GM21526 (cell line): ENCODE data around the gene ENPP7.

ENCODE experiments used
- ATAC-seq: cut with Tn5 transposase; IDR thresholded peaks from one replicate; pipeline ENCODE4 v1.9.1; 2021; ENCODE audit warnings: moderate library complexity; ENCODE audit not compliant: unreplicated experiment, low FRiP score

The ENPP7 gene

DNA sequence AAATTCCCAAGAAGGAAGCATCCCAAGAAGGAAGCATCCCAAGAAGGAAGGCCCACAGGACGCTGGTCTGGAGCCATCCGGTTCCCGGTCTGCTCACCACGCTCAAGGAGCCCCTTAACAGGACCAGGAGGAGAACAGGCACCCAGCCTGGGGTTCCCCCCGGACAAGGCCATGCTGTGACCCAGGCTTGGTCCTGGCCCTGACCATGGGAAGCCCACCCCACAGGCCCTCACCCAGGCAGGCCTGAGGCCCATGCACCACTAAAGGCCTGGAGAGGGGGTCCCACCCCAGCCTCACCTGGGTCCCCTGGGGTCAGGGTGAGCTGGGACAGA lies 340 bp upstream of the ENPP7 start:
- ATAC-seq: no peak

DNA sequence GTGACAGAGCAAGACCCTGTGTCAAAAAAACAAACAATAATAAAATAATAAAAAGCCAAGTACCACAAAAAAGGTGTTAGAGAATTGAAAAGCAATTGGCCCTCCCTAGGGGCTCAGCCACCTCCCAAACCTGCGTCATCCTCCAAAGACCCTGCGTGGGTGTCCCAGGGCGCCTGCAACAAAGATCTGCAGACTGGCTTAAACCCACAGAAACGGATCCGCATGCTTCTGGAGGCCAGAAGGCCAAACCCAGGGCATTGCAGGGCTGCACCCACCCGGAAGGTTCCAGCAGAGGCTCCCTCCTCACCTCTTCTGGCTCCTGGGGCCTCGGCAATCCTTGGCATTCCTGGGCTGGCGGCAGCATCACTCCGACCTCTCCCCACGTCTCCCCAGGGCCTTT lies 1.5 kb downstream of the ENPP7 start:
- no peak for ATAC-seq

DNA sequence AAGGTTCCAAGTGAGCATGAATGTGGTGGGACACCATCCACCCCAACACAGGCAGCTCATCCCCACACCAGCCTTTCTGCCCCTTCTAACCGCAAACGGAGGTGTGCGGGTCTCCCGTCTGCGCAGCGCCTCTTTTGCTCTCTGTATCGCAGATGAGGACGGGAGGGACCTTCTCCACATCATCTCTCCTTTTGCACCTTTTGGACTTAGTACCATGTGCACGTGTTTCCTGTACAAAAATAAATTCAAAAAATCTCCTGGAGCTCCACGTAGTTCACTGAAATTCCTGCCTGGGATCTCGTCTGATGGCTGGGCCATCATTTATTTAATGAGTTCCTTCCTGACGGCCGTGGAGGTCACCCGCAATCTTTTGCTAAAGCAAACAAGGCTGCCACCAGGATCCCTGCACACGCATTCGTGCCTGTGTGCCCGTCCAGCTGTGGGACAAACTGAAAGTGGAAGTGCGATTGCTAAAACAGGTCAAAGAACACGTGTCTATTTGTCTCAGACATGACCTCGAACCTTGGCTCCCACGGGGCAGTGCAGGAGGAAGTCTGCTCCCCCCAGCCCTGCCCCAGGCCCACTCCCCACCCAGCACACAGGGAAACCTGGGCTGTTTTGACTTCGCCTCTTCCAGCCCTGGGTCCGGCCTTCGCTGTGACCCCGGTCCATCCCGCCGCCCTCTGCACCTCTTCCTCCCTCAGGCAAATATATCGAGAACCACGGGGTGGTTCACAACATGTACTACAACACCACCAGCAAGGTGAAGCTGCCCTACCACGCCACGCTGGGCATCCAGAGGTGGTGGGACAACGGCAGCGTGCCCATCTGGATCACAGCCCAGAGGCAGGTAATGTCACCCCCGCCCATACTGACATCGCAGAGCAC lies 2.3 kb downstream of the ENPP7 start:
- no peak for ATAC-seq

DNA sequence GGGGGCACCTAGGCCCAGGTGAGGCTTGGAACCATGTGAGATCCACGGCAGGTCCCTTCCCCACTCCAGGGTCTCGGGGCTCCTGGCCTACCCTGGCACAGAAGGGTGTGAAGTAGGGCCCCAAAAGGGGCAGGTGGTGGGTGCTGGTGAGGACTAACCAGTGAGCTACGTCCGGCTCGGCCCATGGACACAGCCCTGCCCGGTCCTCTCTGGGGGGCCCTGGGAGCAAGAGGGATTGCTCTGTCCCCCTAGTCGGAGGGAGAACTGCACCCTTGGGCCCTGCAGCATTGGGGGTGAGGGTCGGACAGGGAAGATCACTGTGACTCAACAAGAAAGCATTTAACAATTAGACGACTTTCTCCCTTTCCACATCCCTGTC lies 2.9 kb downstream of the ENPP7 start:
- no peak for ATAC-seq

DNA sequence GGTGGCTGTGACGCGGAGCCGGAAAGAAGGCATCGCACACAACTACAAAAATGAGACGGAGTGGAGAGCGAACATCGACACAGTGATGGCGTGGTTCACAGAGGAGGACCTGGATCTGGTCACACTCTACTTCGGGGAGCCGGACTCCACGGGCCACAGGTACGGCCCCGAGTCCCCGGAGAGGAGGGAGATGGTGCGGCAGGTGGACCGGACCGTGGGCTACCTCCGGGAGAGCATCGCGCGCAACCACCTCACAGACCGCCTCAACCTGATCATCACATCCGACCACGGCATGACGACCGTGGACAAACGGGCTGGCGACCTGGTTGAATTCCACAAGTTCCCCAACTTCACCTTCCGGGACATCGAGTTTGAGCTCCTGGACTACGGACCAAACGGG lies 4.4 kb downstream of the ENPP7 start:
- no peak for ATAC-seq

DNA sequence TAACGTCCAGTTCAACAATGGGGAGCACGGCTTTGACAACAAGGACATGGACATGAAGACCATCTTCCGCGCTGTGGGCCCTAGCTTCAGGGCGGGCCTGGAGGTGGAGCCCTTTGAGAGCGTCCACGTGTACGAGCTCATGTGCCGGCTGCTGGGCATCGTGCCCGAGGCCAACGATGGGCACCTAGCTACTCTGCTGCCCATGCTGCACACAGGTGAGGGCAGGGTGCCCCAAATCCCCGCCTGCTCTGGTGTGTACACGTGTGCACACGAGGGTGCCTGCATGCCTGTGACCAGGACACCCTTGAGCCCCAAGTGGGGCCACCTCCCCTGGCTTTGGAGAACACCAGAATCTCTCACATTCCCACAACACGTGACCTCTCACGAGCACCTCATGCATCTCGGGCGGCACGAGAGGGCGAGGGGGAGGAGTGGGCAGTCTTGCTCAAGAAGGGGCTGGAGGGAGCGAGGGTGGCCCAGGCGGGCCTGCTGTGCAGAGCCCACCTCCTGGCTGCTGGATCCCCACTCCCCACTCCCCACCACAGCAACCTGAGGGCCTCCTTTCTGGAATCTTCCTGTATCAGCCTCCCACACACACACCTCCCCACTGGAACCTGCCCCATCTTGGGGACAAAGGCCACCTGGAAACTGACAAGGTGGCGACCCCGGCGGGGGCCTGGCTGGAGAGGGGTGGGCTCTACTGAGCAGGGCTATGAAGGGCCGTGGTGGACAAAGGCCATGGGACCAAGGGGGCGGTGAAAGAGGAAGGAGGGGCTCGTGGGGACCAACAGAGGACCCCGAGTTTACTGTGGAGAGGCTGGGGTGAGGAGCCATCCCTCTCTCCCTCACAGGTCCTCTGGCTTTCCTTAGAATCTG lies 6.5 kb downstream of the ENPP7 start:
- ATAC-seq: no peak

DNA sequence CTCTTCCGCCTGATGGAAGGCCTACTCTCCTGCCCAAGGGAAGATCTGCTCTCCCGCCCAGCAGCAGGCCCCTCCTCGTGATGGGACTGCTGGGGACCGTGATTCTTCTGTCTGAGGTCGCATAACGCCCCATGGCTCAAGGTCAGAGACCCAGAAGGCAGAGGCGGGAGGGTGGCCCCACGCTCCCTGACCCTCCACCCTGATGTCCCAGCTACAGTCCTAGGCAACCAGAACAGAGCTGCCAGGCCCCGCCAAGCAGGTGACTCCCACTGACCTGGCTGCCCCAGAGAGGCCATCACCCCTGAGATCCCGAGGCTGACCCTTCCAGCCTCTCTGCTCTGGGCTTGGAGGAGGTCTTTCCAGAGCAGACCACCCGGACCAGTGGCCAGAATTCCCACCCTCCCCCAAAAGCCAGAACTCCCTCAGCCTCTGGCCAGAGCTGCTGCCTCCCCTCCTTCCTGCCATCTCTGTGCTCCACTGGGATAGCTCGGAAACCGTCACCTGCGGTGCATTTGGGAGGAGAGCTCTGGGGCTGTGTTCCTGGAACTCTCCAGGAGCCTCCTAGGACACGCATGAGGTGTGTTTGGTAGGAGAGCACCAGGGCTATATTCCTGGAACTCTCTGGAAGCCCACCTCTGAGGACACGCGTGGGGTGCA lies 7.3 kb downstream of the ENPP7 start:
- no peak for ATAC-seq

DNA sequence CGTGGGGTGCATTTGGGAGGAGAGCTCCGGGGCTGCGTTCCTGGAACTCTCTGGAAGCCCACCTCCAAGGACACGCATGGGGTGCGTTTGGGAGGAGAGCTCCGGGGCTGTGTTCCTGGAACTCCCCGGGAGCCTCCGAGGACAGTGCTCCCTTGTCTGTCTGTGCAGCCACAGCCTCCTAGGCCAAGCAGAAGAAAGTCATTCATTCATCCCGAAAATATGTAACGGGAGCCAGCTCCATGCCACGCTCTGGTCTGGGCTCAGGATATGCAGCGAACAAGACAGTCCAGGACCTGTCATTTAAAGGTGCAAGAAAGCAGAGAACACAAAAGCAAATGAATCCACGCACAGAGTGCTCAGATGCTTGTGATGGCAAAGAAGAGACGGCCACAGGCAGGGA lies 7.9 kb downstream of the ENPP7 start:
- no peak for ATAC-seq

DNA sequence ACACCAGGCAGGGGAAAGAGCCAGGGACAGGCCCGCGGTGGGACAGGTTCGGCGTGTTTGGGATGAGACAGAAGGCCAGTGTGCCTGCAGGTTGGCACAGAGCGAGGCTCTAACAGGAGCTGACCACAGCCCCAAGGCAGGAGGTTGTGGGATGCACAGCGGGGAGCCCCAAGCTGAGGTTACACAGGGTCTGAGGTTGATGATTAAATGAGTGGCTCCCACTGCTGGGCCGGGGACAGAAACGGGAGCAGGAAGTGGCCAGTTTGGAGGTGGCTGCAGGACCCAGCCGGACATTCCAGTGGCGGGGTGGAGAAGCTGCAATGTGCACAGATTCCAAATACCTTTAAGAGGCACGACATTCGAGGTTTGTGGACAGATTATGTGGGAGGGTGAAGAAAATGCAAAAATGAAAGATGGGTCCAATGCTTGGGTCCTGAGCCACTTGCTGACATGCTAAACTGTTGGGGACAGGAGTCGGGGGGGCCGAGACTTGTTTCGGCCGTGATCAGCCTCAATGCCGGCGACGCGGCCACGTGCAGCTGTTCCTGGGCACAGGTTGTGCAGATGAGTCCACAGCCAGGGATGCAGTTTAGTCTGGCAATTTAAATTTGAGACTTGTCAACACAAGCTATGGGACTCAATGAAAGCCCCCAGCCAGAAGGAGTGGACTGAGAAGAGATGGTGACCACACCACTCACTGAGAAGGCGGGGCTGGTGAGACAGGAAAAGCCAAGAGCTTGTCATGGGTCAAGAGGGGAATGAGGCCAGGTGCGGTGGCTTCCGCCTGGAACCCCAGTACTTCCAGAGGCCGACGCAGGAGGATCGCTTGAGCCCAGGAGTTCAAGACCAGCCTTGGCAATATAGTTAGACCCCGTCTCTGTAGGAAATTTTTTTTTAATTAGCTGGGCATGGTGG lies 8.7 kb downstream of the ENPP7 start:
- no peak for ATAC-seq

DNA sequence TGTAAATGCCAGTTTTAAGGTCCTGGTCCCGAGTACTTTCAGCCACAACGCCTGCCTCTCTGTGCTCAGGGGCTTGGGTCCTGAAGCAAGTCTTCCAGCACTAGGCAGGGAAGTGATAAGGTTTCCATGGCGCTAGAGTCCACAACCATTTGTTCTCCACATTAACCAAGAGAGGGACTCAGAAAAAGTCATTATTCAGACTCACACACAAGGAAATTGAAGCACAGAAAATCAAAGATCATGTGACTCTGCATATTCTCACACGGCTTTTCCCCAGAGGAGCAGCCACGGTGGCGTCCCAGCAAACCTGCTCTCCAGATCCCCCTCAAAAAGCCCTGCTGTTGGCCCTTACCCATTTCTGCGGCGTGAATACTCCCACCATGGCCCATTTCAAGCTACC lies 9.7 kb downstream of the ENPP7 start:
- no peak for ATAC-seq

DNA sequence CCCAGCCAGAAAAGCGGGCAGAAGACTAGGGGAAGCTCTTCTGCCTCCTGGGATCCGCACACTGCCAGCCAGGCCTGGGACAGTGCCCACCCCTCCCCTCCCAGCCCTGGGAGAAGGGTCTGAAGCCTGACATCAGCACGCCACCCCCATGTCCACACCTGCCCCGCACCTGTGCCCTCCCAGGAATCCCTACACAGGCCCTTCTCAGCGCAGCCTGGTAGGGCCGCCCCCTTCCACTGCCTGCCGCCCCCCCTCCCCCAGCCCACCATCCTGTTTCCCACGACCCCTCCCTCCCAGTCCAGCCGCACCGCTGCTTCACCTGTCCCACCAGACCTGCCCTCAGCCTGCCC lies 10.6 kb downstream of the ENPP7 start:
- ATAC-seq: no peak

DNA sequence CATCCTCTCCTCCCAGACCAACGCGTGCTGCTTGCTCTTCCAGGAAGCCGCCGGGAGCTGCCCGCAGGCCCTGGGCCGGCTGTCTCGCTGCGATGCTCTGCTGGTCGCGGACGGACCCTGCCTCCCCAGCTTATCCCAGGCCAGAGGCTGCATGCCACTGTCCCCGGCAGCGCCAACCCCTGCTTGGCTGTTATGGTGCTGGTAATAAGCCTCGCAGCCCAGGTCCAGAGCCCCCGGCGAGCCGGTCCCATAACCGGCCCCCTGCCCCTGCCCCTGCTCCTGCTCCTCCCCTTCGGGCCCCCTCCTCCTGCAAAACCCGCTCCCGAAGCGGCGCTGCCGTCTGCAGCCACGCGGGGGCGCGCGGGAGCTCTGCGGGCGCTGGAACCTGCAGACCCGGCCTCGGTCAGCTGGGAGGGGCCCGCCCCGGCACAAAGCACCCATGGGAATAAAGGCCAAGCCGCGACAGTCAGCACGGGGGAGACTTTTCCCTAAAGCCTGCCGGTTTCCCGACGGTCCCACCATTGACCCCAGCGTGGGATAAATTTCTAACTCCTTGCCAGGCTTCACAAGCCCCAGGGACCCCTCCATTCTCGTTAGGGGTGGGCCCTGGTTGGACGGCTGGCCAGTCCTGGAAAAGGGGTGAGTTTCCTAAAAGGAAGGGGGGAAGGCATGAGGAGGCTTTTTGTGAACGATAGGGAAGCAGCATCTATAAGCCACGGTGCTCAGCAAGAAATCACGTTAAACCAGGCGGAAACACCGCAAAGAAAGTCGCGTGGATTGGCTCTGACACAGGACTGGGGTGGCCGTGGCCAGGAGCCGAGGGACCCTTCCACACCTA lies 11.2 kb downstream of the ENPP7 start:
- no peak for ATAC-seq

DNA sequence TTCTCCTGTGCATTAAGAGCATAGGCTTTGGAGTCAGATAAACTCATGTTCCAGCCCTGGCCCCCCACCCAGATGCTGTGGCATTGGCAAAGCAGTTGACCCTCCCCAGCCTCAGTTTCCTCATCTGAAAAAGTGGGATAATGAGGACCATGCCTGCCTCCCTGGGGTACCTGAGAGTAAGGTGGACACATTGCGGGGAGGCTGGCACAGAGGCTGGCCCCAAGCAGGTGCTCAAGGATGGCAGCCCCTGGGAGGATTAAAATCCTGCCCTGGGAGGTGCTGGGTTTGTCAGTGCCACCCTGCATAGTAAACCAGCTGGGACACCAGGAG lies 11.8 kb downstream of the ENPP7 start:
- ATAC-seq: no peak

DNA sequence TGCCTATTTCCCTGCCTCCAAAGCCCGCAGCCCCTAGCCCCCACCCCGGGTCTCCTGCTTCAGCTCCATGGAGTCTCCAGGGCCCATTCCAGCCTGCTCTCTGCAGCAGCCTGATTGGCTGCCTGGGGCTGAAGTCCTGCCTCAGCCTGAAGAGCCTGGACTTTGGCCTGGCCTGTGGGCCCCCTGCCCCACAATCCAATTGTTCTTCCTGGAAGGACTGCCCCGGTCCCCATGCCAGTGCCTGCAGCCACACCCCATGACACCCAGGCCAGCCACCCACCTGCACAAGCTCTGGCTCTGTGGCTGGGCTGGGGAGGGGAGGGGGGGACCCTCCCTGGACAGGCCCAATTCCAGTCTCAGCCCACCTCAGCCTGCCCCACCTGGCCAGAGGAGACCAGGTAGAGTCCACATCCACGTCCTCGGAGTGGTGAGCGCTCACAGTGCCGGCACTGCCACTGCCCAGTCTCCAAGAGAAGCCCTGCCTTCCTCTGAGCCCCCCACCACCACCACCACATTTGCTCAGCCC lies 12.3 kb downstream of the ENPP7 start:
- ATAC-seq: no peak

DNA sequence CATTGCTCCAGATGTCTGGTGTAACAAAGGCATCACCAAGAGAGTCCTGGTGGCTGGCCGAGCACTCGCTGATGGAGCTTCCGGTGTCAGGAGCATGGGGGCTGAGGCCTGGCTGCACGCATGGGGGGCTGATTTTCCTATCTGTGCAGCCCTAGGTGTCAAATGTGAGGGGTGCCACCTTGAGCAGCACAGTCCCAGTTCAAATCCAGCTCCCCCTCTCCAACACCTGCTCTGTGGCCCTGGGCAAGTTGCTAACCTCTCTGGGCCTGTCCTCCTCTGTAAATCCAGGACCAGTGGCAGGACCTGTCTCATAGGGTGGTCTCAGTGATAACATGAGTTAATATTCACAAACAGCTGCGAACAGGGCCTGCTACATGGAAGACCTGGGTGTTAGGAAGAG lies 12.9 kb downstream of the ENPP7 start:
- no peak for ATAC-seq

DNA sequence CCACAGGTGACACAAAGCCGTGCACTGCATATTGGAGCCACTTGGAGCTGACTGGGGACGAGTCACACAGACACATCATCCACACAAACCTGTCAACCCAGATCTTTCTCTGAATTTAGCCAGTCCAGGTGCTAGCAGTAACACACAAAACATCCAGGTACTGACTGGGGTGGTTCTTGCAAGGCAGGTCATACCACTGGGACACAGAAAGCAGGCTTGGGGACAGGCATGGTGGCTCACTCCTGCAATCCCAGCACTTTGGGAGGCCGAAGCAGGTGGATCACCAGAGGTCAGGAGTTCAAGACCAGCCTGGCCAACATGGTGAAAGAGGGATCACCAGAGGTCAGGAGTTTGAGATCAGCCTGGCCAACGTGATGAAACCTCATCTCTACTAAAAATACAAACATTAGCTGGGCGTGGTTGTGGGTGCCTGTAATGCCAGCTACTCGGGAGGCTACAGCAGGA lies 14.9 kb downstream of the ENPP7 start:
- no peak for ATAC-seq

DNA sequence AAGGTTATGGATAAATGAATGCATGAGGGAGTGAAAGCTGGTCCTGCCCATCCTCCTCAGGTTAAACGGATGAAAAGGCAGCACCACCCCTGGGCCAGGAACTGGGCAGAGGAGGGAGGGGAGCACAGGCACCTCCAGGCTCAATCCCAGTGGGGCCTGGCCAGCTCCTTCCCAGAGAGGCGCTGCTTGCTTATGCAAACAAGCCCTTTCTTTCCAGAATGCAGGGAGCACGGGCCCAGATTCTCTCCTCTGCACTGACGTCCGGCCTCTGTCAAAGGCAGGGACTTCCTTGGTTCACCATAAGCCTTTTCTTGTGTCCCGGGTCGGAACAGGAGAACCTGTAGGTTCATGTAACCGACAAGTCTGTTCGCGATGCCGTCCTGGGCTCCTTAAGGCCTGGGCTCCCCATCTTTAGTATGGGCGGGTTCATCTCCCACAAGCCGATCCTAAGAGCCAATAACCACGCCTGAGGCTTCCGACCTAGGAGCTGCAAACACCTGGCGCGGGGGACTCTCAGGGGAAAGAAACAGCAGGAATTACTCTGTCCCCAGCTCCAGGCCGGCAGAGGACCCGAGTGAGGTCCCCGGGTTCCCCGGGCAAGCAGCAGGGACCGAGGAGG lies 16.3 kb downstream of the ENPP7 start:
- no peak for ATAC-seq

DNA sequence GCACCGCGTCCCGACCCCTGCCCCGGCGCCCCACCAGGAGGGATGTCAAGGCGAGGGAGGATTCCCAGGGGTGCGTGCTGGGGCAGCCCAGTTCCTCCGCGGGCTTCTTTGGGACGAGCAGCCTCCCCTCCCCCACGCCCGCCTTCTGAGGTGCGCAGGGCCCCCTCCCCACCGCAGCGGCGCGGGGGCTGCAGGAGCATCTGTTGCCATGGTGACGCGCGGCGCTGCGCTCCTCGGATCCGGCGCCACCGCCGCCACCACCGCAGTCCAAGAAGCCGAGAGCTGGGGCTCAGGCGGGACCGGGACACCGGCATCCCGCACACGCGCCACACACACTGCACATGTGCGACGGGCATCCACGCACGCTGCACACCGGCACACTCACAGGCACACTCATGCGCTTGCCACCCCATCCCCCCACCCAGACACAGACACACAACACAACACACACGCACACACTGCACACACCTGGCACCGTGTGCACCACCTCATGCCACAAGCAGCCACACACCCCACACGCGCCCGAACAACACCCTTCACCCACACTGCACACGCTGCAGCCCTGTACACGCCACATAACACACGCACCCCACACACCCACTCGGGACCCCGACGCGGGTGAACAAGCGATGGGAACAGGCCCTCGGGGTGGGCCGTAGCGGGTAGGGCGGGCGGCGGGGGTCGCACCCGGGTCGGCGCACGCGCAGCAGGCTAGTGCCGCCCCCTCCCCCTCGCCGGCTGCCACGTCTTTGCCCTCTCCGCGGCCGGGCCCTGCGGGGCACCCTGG lies 17.0 kb downstream of the ENPP7 start:
- no peak for ATAC-seq
